Activated T-helper 9 cell treated with anti-CD3 and anti-CD28 coated beads, Interleukin-2, amount 50 U/mL, for 16 hours (primary cell): ENCODE measurements around the gene INPP4B.
"Not testable (repeated sequence)": the region's sequence is repeated elsewhere in the genome, so short reads cannot be mapped to it uniquely, and the experiment has no call there.

Experiments
- DNase-seq: peaks from one replicate; pipeline ENCODE4 v3.0.0-alpha.2; 2020; ENCODE audit warnings: low read depth

The INPP4B gene

DNA sequence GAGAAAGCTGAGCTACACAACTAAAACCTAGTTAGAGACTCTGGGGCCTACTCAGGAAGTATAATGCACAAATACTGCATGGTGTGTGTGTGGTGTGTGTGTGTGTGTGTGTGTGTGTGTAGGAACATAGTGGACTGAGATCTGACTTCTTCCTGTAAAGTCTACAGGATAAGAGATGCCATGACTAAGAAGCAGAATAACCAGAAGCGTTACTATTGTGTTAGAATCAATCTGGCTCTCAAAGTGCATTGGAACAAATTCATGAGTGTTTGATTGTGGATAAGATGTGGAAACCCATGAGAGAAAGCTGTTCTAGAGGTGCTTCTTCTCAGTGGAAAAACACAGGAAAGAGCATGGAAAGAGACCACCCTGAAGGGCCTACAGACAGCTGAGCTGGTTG is 302.1 kb downstream of the INPP4B start:
- no peak for DNase-seq

DNA sequence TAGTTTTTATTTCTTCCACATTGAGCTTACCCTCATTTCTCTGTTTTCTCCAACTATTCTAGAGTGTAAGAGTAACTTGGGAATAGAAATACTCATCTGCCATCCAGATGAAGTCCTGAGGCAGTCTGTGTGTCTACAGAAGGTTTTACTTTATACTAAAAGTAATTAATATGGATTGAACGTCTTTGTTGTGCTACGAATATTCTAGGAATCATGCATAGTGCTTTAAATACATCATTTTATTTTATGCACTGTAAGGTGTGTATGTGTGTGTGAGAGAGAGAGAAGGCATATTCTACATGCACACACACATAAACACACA is 305.7 kb downstream of the INPP4B start:
- no peak for DNase-seq

DNA sequence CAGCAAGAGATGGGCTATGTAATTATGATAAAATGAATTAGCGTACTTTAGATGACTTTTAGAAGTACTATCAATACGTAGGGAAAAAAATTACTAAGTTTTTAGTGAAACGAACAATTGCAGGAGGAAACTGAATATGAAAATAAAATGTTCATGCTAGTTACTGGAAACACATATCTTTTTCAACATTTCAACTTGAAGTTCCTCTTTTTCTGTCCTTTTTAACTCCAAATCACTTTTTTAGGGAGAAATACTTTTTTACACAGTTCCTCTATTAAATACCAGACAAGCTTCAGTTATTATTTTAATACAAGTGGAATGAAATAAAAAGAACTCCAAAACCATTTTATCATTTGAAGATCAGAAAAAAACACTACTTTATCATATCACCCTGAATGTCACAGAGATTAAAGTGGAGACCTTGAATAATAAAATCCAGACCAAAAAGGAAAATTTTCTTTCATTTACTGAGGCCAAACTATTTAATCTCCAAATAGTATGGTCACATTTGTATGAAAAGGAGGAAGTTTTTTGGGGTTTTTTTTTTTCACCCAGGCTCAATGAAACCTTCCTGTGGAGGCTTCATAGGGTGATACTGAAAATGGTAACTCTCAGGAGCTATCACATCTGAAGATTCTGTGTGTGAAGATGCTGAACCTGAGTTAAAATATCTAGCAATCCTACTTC is 306.2 kb downstream of the INPP4B start:
- DNase-seq = no peak

DNA sequence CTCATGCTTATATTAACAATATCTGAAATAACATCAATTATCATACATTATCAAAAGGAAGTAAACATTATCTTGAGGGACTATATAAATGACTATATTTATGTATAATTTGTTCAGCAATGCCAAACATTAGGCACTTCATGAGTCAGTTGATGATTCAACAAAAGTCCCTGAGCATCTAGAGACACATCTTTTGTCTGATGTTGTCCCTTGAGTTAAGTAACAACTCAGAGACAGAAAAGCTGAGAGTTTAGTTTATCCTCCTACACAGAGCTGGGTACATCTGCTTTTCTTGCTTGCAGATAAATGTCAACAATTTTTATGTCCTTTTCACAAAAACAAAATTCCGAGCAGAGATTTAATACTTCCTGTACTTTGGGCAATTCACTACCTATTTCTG is 311.1 kb downstream of the INPP4B start:
- DNase-seq = no peak

DNA sequence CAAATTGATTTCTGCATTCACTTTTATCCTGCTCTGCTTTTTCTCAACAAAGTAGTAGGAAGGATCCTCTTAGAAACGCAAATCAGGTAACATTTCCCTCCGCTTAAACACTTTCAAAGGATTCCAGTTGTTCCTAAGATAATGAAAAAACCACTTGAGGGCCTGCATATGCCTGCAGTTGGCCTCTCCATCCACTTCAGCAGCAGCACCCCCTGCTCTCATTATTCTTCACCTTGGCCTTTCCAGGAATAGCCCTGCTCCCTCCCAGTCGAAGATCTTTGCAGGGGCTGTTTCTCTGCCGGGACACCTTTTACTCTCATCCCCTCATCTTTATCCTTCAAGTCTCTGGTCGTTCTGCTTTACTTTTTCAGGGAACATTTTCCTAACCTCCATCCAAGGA is 314.0 kb downstream of the INPP4B start:
- DNase-seq = no peak

DNA sequence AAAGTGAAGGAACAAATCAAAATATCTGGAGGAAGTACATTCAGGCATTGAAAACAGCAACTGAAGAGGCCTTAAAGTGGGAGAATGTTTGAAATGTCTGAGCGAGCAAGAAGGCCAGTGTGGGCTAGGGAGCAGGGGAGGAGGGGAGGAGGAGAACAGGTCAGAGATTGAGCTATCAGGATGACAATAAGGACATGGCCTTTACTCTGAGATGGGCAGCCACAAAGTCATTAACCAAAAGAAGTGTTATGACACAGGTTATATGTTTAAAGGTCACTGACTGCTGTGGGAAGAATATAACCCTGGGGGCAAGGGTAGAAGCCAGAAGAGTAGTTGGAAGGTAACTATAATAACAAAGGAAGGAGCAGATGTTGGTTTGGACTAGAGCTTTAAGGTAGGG is 315.4 kb downstream of the INPP4B start:
- DNase-seq = no peak

DNA sequence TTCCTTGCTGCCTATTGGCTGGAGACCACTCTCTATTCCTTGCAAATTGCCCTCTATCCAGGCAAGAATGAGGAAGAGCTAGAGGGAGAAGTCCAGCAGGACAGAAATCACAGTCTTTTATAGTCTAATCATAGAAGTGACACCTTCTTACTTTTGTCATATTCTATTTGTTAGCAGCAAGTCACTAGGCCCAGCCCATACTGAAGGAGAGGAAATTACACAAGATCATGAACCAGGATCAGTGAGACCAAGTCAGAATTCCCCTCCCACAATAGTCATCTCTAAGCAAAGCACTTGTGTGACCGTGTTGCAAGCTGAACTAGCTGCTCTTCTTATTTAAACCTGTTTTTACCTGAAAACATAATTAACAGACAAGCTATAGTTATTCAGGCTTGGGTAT is 317.7 kb downstream of the INPP4B start:
- DNase-seq = no peak

DNA sequence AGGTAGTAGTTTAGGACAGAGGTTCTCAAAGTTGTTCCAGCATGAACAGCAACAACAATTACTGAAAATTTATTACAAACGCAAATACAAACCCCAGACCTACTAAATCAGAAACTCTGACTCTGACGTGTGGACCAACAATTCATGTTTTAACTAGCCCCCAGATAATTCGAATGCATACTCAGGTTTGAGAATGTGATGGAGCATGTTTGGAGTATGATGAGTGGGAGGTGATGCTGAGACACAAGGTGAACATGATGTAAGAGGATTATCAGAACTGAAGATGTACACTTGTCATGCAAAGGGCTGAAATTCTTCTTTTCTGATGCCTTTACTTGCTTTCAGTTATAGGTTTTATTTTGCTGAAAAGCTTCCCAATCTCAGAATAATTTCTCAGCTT is 323.0 kb downstream of the INPP4B start:
- no peak for DNase-seq

DNA sequence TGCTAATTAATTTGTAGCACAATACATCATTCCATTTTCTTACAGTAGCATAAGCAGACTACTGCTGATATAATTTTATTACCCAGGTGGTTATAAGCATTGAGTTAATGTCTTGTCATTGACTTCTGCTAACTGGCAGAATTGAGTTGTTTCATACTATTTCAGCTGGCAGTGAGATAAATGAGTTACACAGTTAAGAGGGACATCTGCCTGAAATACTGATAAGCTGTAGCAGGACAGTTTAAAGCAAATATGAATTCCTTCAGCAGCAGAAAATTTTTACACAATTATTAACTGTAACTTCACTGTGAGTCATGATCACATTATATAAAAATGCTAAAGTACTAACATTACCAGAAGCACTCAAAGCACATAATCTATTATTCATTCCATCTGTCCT is 326.8 kb downstream of the INPP4B start:
- no peak for DNase-seq

DNA sequence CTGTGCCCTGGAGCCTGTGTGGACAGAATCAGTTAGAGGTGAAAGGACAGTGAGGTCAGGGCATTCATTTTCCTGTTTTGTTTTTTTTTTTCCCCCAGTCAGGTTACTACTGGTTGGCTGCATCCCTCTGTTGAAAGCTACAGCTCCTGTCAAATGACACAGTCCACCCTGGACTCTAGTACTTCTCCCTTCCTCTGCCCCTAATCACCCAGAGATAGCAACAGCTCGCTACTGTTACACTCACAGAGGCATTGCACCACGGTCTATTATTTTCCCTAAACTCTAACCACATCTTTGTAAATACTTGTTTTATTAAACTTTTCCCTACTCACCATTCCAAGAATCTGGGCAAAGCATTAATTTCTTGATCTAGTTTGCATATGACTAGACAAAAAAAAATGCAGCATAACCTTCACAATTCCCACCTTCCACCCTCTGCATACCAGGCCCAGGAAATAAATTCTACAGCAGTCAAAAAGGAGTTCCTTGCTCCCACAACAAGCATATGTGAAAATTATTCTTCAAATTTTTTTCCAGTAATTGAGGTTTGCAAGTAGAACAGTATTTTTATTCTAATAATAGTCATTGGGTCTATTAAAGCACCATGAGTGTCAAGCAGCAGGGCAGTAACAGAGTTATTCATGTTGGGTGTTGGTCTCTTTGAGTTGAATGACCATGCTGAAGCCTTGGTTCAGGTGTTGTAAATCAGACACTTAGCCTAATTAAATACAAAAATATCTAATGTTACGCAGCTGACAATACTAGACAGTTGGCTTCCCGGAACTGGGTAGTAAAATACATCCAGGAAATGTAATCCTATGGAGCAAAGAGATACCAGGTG is 329.2 kb downstream of the INPP4B start:
- no peak for DNase-seq

DNA sequence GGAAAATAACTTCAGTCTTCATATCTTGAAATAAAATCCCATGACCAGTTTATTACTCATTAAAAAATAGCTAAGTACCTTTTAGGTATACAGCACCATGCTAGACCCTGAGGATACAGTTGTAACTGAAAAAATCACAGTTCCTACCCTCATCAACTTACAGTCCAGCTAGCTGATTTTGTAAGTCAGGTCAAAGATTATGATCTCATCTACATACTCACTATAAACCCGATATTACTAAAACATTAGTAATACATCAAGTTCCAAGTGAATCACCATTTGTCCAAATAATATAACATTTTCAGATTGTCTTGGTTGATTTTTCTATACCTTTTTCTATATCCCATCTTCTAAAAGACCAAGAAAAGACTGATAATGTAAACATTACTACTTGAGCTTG is 333.9 kb downstream of the INPP4B start:
- DNase-seq = no peak

DNA sequence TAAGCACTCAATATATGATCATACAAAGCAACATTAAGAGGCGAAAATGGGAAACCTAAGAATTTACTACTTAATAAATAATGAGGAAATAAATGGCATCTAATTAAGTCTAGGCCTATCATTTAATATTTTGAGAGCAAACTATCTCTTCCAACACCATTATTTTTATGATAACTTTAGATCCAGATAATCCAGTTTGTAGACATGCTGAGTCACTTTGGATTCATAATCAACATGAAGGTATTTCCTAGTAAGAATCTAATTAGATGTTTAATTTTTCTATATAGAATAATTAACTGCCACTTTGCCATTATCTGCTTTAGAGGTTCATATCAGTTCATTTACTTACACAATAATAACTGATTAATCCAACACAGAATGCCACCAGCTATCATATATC is 336.2 kb downstream of the INPP4B start:
- no peak for DNase-seq

DNA sequence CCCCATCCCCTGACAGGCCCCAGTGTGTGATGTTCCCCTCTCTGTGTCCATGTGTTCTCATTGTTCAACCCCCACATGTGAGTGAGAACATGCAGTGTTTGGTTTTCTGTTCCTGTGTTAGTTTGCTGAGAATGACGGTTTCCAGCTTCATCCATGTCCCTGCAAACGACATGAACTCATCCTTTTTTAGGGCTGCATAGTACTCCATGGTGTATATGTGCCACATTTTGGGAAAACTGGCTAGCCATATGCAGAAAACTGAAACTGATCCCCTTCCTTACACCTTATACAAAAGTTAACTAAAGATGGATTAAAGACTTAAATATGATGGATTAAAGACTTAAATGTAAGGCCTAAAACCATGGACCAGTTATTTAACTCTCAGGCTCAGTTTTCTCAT is 336.7 kb downstream of the INPP4B start:
- not testable (repeated sequence) for DNase-seq

DNA sequence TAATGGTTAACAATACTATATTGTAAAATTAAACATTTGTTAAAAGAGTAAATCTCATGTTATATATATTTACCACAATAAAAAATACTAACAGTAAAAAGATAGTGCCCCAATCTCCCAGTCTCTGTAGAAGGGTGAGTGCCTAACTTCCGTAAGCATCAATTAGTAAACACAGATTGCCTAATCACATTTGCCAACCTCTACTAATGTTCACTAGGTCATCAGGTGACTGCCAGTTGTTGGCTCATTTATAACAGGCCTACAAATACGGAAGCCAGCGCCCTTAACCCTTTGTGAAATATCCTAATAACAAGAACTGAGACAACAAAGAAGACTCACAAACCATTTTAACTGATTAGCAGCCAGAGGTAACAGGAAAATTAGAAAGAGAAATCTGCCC is 345.1 kb downstream of the INPP4B start:
- DNase-seq = no peak

DNA sequence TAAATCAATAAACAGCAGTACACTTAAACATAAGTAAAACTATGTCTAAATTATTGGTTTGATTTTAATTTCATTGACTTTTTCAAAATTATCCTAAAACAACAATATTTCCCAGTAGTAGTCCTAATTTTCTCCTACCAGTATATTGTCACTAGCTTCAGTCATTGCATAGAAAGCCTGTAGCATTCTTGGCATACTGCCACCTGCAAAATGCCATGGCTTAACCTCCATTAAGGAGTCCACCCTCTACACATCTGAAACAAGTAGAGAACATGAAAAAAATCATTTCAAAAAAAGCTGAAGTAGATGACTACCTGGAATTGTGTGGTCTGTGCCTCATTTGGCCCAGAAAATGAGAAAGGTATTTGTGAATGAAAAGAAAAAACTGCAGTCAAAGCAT is 348.5 kb downstream of the INPP4B start:
- no peak for DNase-seq

DNA sequence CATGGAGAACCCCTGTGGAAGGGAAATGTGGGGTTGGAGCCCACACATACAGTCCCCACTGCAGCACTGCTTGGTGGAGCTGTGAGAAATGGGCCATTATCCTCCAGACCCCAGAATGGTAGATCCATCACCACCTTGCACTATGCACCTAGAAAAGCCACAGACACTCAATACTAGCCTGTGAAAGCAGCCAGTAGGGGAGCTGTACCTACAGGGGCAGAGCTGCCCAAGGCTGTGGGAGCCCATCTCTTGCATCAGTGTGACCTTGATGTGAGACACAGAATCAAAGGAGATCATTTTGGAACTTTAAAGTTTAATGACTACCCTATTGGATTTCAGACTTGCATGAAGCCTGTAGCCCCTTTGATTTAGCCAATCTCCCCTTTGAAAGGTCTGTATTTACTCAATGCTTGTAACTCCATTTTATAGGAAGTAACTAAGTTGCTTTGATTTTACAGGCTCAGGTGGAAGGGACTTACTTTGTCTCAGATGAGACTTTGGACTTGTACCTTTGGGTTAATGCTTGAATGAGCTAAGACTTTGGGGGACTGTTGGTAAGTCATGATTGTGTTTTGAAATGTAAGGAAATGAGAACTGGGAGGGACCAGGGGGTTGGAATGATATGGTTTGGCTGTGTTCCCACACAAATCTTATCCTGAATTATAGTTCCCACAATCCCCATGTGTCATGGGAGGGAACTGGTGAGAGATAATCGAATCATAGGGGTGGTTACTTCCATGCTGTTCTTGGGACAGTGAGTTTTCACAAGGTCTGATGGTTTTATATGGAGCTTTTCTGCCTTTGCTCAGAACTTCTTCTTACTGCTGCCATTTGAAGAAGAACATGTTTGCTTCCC is 352.6 kb downstream of the INPP4B start:
- no peak for DNase-seq

DNA sequence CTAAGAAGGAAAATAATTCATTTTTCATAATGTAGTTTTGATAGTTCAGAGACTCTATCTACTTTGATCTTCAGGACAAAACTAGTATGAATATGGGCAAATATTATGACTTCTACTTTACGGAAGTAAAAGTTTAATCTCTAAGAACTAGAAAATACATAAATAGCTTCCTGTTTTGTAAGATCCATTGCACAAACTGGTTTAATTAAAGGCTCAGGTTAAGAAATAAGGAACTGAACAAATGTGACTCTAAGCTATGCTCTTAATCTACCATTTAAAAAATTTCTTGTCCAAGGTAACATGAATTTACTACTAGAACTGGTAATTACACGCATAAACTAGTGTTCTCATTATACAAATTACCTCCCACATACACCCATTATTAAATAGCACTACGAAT is 360.6 kb downstream of the INPP4B start:
- no peak for DNase-seq

DNA sequence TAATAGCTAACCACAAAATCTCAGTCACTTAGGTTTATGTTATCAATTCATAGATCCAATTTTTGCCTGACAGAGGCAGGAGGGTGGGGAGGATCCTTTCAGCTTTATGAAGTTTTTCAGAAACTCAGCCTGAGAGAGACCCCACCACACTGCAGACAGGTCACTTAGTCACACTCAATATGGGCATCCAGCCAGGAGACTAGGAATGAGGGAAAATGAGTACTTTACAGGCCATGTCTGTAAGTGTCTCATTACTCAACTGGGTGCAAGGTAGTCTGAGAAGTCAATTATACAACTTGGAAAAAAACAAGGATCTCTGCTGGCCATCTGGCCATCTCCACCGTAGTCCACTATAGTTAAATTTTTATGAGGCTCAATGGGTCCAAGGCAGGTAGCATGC is 365.9 kb downstream of the INPP4B start:
- DNase-seq = no peak

DNA sequence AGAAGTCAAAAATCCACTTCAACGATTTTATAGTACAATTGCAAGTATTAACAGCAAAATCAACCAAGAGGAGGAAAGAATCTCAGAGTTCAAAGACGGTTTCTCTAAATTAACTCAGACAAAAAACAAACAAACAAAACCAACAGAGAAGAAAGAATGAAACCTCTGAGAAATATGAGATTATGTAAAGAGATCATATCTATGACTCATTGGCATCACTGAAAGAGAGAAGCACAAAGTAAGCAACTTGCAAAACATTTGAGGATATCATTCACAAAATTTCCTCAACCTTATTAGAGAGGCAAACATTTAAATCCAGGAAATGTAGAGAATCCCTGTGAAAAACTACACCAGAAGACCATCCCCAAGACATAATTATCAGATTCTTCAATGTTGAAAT is 370.4 kb downstream of the INPP4B start:
- no peak for DNase-seq

DNA sequence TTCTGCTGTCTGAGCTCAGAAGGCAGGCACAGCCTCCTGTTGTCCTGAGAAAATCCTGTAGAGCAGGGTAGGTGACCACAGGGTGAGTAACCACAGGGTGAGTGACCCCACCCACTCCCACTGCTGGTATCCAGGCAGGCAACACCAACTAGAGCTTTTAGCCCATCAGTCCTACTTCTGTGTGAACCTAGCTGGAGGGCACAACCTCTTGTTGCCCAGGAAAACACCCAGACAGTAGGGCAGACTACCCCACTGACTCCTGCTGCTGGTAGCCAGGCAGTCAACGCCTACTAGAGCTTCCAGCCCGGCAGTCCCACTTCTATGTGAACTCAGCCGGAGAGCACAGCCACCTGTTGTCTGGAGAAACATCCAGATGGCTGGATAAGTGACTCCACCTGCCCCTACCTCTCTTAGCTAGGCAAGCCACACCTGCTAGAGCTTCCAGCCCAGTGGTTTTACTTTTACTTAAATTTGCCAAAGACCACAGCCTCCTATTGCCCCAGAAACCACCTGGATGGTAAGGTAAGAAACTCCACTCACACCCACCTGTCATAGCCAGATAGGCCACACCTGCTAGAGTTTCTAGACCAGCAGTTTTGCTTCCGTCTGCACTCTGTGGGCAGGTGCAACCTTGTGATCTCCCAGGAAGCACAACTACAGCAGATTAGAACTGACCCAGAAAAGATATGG is 371.6 kb downstream of the INPP4B start:
- no peak for DNase-seq

DNA sequence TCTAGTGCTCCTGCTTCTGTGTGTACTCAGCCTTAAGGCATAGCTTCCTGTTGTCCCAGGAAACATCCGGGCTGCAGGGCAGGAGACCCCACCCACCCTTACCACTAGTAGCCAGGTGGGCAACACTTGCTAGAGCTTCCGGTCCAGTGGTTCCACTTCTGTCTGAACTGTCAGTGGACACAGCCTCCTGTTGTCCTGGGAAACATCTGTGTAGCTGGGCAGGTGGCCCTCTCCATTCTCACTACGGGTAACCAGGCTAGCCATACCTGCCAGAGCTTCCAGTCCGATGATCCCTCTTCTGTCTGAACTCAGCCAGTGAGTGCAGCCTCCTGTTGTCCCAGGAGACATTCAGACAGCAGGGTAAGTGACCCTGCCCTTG is 372.2 kb downstream of the INPP4B start:
- DNase-seq = no peak

DNA sequence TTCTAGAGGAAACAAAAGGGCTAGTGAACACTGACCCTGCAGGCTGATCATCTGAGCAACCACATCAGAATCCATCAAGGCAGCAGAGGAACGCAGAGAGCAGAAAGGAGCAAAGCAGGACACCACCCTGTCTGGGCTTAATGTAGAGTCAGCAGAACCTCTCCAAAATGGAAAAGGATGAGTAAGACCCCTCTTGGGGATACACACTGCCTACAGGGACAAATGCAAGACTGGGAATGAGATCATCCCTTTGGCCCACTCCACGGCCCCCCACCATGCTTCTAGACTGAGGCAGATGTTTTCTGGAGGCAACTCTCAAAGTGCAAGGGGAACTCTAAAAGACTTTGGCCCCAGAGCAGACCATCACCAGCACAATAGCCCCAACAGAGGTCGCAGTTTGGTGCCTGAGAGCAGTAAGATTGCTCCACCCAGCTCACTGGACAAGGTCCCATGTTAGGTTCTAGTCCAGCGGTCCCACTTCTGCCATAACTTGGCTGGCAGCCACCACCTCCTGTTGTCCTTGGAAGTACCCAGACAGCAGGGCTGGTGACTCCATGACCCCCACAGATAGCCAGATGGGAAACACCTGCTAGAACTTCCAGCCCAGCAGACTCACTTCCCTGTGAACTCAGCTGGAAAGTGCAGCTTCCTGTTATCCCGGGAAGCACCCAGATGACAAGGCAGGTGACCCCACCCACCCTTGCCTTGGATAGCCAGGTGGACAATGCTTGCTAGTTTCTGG is 372.7 kb downstream of the INPP4B start:
- no peak for DNase-seq
